Nephron progenitor cell (in vitro differentiated cells): ENCODE results near the gene PAPSS2.
"Not testable (repeated sequence)": the region's sequence is repeated elsewhere in the genome, so short reads cannot be mapped to it uniquely, and the experiment has no call there.

Experiments
- DNase-seq: peaks from one replicate; pipeline ENCODE4 v3.0.0; 2021
- H3K27ac Mint-ChIP-seq: 2 replicates; pipeline ENCODE4 v1.8.0; 2021; ENCODE audit warnings: mild to moderate bottlenecking, moderate library complexity, mixed read lengths
- H3K27me3 Mint-ChIP-seq: 2 replicates; pipeline ENCODE4 v1.8.0; 2021; ENCODE audit warnings: mild to moderate bottlenecking, low read depth, mixed read lengths; ENCODE audit not compliant: poor library complexity
- H3K36me3 Mint-ChIP-seq: 2 replicates; pipeline ENCODE4 v1.8.0; 2021; ENCODE audit warnings: low read depth, mixed read lengths
- H3K4me1 Mint-ChIP-seq: 2 replicates; pipeline ENCODE4 v1.8.0; 2021; ENCODE audit warnings: mixed read lengths
- H3K4me3 Mint-ChIP-seq: 2 replicates; pipeline ENCODE4 v1.8.0; 2021; ENCODE audit warnings: mild to moderate bottlenecking, moderate library complexity, mixed read lengths
- H3K9me3 Mint-ChIP-seq: 2 replicates; pipeline ENCODE4 v1.8.0; 2021; ENCODE audit warnings: mild to moderate bottlenecking, moderate library complexity, mixed read lengths
- TF ChIP-seq, protein P1 (sequence below): fragments of 200-600 bp; sonication (generic); IDR thresholded peaks from 2 replicates; pipeline ENCODE4 v1.5.0; 2021; ENCODE audit warnings: antibody characterized with exemption

Gene PAPSS2

DNA sequence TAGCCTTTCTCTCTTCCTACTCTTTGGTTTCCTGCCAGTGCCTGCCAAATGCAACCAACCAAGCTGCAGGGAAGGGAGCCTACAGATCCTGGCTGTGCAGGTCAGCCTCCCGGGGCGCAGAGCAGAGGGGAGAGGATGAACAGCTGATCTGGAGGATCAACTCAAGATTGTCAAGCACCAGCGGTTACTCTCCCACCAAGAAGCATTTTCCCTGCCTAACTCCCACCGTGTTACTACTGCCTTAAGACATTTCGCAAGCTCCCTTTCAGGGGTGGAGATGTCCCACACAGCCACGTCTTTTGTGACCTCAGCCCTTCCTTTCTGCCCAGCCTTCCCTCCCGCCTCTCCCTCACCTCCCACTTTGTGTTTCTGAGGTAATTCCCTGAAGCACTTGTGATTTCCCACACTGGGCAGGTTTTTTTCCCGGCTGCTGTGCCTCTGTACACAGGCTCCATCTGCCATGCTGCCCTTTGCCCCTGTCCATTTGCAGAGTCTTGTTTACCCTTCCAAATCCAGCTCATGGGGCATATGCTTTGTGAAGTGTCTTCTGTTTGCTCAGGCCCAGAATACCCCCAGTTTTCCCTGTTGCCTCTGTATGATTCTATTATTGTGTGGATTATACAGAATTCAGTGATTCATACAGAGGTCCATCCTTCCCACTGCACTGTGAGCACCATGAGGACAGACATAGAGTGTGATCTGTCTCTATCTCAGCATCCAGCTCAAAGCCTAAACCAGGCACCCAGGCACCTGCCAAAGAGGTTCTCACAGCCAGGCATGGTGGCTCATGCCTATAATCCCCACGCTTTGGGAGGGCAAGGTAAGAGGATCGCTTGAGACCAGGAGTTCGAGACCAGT lies 40.9 kb upstream of the PAPSS2 start:
- TF ChIP-seq, protein P1, sequence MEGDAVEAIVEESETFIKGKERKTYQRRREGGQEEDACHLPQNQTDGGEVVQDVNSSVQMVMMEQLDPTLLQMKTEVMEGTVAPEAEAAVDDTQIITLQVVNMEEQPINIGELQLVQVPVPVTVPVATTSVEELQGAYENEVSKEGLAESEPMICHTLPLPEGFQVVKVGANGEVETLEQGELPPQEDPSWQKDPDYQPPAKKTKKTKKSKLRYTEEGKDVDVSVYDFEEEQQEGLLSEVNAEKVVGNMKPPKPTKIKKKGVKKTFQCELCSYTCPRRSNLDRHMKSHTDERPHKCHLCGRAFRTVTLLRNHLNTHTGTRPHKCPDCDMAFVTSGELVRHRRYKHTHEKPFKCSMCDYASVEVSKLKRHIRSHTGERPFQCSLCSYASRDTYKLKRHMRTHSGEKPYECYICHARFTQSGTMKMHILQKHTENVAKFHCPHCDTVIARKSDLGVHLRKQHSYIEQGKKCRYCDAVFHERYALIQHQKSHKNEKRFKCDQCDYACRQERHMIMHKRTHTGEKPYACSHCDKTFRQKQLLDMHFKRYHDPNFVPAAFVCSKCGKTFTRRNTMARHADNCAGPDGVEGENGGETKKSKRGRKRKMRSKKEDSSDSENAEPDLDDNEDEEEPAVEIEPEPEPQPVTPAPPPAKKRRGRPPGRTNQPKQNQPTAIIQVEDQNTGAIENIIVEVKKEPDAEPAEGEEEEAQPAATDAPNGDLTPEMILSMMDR: no peak
- Mint-ChIP-seq H3K27ac (no peak overlapping the region), H3K4me3 (no peak overlapping the region), H3K4me1 (peaks cover 19% of the 10 kb centered on the region), H3K9me3 (no peaks in the 10 kb centered on the region), H3K36me3 (no peaks in the 10 kb centered on the region), H3K27me3 (peaks cover 15% of the 10 kb centered on the region)
- DNase-seq: no peak

DNA sequence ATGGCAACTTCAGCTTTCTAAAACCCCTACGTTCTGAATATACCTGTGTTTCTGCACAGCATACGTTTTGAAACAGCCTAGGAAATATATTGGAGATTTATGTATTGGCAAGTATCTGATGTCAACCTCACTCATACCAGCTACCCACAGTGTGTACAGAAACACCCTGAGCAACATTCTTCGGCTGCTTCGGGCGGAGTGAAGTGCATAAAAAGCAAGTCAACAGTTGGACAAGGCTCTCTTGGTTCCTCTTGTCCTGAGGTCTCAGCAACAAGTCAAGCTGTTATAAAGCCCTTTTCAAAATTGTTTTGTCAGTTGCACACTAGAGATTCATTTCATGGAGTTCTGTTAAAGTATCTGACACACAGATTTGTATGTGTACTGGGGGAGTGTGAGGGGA lies 40.0 kb upstream of the PAPSS2 start:
- Mint-ChIP-seq H3K27ac (no peak overlapping the region), H3K4me3 (no peak overlapping the region), H3K27me3 (peaks cover 15% of the 10 kb centered on the region), H3K36me3 (no peaks in the 10 kb centered on the region), H3K9me3 (no peaks in the 10 kb centered on the region), H3K4me1 (peaks cover 19% of the 10 kb centered on the region)
- TF ChIP-seq, protein P1: no peak
- DNase-seq: no peak

DNA sequence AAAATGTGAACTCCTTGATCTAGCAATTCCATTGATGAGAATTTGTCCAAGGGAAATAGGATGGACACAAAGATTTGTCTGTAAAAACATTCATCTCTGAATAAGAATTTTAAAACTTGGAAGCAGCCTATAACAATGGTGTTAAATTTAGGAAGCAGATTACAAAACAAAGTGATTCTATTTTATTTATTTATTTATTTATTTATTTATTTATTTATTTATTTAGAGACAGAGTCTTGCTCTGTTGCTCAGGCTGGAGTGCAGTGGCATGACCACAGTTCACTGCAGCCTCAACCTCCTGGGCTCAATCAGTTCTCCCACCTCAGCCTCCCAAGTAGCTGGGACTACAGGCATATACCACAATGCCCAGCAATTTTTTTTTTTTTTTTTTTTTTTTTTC lies 38.2 kb upstream of the PAPSS2 start:
- not testable (repeated sequence) for H3K36me3 Mint-ChIP-seq, H3K4me3 Mint-ChIP-seq, DNase-seq, H3K27ac Mint-ChIP-seq, H3K9me3 Mint-ChIP-seq
- peaks cover 12% of the 10 kb centered on the region for H3K27me3 Mint-ChIP-seq
- peaks cover 19% of the 10 kb centered on the region for H3K4me1 Mint-ChIP-seq

DNA sequence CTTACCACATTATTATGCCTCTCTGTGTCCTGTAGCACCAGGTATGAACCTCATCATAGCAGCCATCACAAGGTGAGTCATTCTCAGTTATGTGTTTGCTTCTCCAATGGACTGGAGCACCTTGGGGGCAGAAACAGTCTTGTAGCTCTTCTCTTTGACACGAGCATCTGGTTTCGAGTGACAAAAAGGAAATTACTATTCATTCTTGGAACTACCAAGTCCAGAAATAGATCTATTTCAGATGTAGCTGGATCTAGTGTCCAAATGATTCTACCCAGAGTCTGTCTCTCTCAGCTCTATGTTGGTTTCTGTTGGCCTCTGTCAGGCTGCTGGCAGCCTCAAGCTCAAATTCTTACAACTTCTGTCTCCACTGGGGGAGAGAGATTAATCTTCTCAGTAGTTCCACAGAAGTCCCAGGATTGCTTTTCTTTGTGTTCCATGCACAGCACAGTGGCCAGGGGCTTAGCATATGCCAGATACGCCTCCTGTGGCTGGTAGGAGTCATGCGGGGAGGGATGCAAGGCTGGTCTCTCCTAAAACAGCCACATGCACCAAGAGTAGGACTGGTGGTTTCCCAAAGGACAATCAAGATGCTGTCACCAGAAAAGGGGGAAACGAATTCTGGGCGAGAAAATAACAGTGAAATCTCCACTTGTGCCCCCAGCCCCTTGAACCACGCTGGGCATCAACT lies 37.2 kb upstream of the PAPSS2 start:
- Mint-ChIP-seq H3K36me3 (no peaks in the 10 kb centered on the region), H3K27ac (no peak overlapping the region), H3K4me3 (no peak overlapping the region), H3K9me3 (no peaks in the 10 kb centered on the region), H3K27me3 (peaks cover 9% of the 10 kb centered on the region), H3K4me1 (peaks cover 19% of the 10 kb centered on the region)
- TF ChIP-seq, protein P1: no peak
- DNase-seq: no peak

DNA sequence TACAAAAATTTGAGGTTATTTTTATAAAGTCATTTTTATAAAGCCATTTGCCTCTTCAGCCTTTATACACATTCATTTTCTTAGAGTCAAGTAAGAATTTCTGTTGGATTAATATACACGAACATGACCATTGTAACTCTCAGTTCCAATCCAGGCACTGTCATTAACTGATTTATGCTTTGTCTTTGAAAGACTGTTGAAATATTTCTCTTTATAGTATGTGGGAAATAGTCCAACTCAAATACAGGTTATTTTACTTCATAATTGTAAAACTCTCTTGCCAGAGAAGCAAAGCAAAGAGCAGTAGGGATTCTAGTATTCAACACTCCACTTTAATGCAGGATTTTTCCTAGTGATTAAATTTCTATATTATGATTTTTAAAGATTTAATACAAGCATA lies 36.5 kb upstream of the PAPSS2 start:
- Mint-ChIP-seq H3K9me3 (no peaks in the 10 kb centered on the region), H3K27ac (no peak overlapping the region), H3K36me3 (no peaks in the 10 kb centered on the region)

DNA sequence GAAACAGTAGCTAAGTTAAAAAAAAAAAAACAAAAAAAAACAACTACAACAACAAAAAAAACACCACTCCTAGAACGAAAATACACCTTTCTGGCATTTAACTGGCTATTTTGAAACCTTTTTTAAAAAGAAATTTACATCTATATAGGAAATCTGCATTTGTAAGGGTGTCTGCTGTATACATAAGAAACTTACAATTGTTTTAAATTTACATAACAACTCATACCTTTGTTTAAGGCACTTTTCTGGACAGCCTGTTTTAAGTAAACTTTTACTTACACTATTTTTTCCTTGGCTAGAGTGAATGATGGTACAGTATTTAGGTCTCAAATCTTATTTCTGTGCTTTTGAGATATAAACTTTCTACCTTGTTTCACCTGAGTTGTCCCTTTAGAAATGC lies 34.0 kb upstream of the PAPSS2 start:
- TF ChIP-seq, protein P1: no peak
- H3K27ac Mint-ChIP-seq: no peak overlapping the region
- no peaks in the 10 kb centered on the region for H3K9me3 Mint-ChIP-seq
- peaks cover 1% of the 10 kb centered on the region for H3K27me3 Mint-ChIP-seq
- H3K36me3 Mint-ChIP-seq: no peaks in the 10 kb centered on the region
- DNase-seq: no peak
- H3K4me1 Mint-ChIP-seq: peaks cover 6% of the 10 kb centered on the region
- H3K4me3 Mint-ChIP-seq: no peak overlapping the region

More for the DNA sequence above, 36.5 kb upstream of the PAPSS2 start:
- Mint-ChIP-seq H3K27me3 (peaks cover 6% of the 10 kb centered on the region), H3K4me1 (peaks cover 18% of the 10 kb centered on the region), H3K4me3 (no peak overlapping the region)
- TF ChIP-seq, protein P1: no peak
- DNase-seq: no peak
